ENCODE measurements around the gene GALNTL6. TPM values are rescaled to one million over a fixed set of nuclear protein-coding genes. Genes with fewer than 3 reads are reported as not detected.

GALNTL6 gene
- polyA plus RNA-seq, 1 donor (not counting 4 experiments of a cell fraction or from before 2014, with no cell fraction given), result not detected

- H2AFZ ChIP-seq (ENCODE audit: control insufficient read depth, low read length), result no peak overlapping the region
- dilution Hi-C loops (cut with MboI; ENCODE audit: extremely low pct_ligation_motif_present, low sequenced_read_pairs), result no loop called here
- TF ChIP-seq CTCF (optimal IDR thresholded peaks at IDR 0.05 in 1 of 3, IDR thresholded peaks at IDR 0.05 in 1 of 3, conservative IDR thresholded peaks at IDR 0.05 in 1 of 3; ENCODE audit: extremely low read depth in 1 of 3, insufficient read depth in 2 of 3, low read length in 3 of 3) (no peak), EZH2 (IDR thresholded peaks at IDR 0.05; ENCODE audit: low read length) (no peak)
- H3K9me3 ChIP-seq (ENCODE audit: control insufficient read depth, low read depth, low read length), result no peaks in the 10 kb centered on the region
- no peak overlapping the region for H3K27ac ChIP-seq (ENCODE audit: control insufficient read depth, insufficient read depth, low read length)
- no peaks in the 10 kb centered on the region for H3K79me2 ChIP-seq (ENCODE audit: control insufficient read depth, insufficient read depth, low read length)
- H3K4me1 ChIP-seq (ENCODE audit: control insufficient read depth, extremely low read depth, insufficient read depth, low read length), result no peaks in the 10 kb centered on the region
- no peaks in the 10 kb centered on the region for H3K9me1 ChIP-seq (ENCODE audit: control insufficient read depth, extremely low read depth, insufficient read depth, low read length)
- no peaks in the 10 kb centered on the region for H3K36me3 ChIP-seq (ENCODE audit: control insufficient read depth in 2 of 2, extremely low read depth in 1 of 2, insufficient read depth in 2 of 2, low read length in 2 of 2)
- no peak for DNase-seq (ENCODE audit: low read depth, low spot score)
- no peaks in the 10 kb centered on the region for H3K27me3 ChIP-seq (ENCODE audit: control insufficient read depth, extremely low read depth, insufficient read depth, low read length)
- no peak for FAIRE-seq
- H3K4me2 ChIP-seq (ENCODE audit: control insufficient read depth, extremely low read depth, insufficient read depth, low read depth, low read length), result no peak overlapping the region
- no peaks in the 10 kb centered on the region for H4K20me1 ChIP-seq (ENCODE audit: control insufficient read depth, extremely low read depth, insufficient read depth, low read length)
- no peak overlapping the region for H3K4me3 ChIP-seq (ENCODE audit: control insufficient read depth in 2 of 3, extremely low read depth in 1 of 3, insufficient read depth in 2 of 3, low read depth in 1 of 3, low read length in 3 of 3)
- H3K9ac ChIP-seq (ENCODE audit: control insufficient read depth, extremely low read depth, insufficient read depth, low read length), result no peak overlapping the region
Observed at GRCh38 chr4:172791841-172792240, 978.6 kb downstream of the GALNTL6 start.

GRCh38 chr4:172793565-172794306, 980.5 kb downstream of the GALNTL6 start:
- Histone ChIP-seq H3K4me3 (ENCODE audit: control insufficient read depth in 2 of 3, extremely low read depth in 1 of 3, insufficient read depth in 2 of 3, low read depth in 1 of 3, low read length in 3 of 3) (no peak overlapping the region), H2AFZ (ENCODE audit: control insufficient read depth, low read length) (no peak overlapping the region), H3K9me3 (ENCODE audit: control insufficient read depth, low read depth, low read length) (no peaks in the 10 kb centered on the region), H3K27ac (ENCODE audit: control insufficient read depth, insufficient read depth, low read length) (no peak overlapping the region), H3K36me3 (ENCODE audit: control insufficient read depth in 2 of 2, extremely low read depth in 1 of 2, insufficient read depth in 2 of 2, low read length in 2 of 2) (no peaks in the 10 kb centered on the region), H4K20me1 (ENCODE audit: control insufficient read depth, extremely low read depth, insufficient read depth, low read length) (no peaks in the 10 kb centered on the region), H3K4me2 (ENCODE audit: control insufficient read depth, extremely low read depth, insufficient read depth, low read depth, low read length) (no peak overlapping the region), H3K27me3 (ENCODE audit: control insufficient read depth, extremely low read depth, insufficient read depth, low read length) (no peaks in the 10 kb centered on the region), H3K79me2 (ENCODE audit: control insufficient read depth, insufficient read depth, low read length) (no peaks in the 10 kb centered on the region), H3K9ac (ENCODE audit: control insufficient read depth, extremely low read depth, insufficient read depth, low read length) (no peak overlapping the region), H3K4me1 (ENCODE audit: control insufficient read depth, extremely low read depth, insufficient read depth, low read length) (no peaks in the 10 kb centered on the region), H3K9me1 (ENCODE audit: control insufficient read depth, extremely low read depth, insufficient read depth, low read length) (no peaks in the 10 kb centered on the region)
- FAIRE-seq (no peak), DNase-seq (ENCODE audit: low read depth, low spot score) (no peak)
- dilution Hi-C loops (cut with MboI; ENCODE audit: extremely low pct_ligation_motif_present, low sequenced_read_pairs), result no loop called here
- no peak for TF ChIP-seq EZH2 (IDR thresholded peaks at IDR 0.05; ENCODE audit: low read length)
- TF ChIP-seq CTCF (optimal IDR thresholded peaks at IDR 0.05 in 1 of 3, IDR thresholded peaks at IDR 0.05 in 1 of 3, conservative IDR thresholded peaks at IDR 0.05 in 1 of 3; ENCODE audit: extremely low read depth in 1 of 3, insufficient read depth in 2 of 3, low read length in 3 of 3), result no peak

Measured in keratinocyte (primary cell).